K562 (cell line): Measurements from ENCODE around the gene MAL. TPM values are rescaled to one million over a fixed set of nuclear protein-coding genes. Genes with fewer than 3 reads are reported as not detected.

Experiments used
- ATAC-seq: fragments of 200-7000 bp; cut with Tn5 transposase; 3 replicates; pipeline ENCODE4 v1.9.1; 2020; ENCODE audit warnings: moderate library complexity
- BruUV-seq: library from RNA; stranded (reverse); fragments of 400-500 nt; replicated peaks from 2 replicates; lab custom pipeline; 2021; lab: Mats Ljungman, UMichigan
- CTCF ChIA-PET: fragments of 300-600 bp; formaldehyde crosslinking; extraction: SDS; loops from one replicate; lab custom pipeline; 2021; ENCODE audit warnings: low intra/inter-chr PET ratio; lab: Yijun Ruan, JAX
- POLR2A ChIA-PET: fragments of 300-600, 350-650 bp; sonication (Branson Sonifier 250); formaldehyde crosslinking; extraction: SDS; loops from one replicate; lab custom pipeline; 2021; ENCODE audit warnings: antibody characterized with exemption, inconsistent platforms; lab: Yijun Ruan, JAX
- DNase-seq, 4 experiments: peaks; one replicate each; pipeline versions ENCODE4 v3.0.0 to v3.0.0-alpha.2; 2011 to 2018; ENCODE audit warnings: low spot score in 3 of 4, mixed read lengths in 3 of 4; ENCODE audit errors: extremely low read depth in 1 of 4
- FAIRE-seq: peaks from 2 replicates; lab custom pipeline; 2011; peaks lifted over from hg19 to GRCh38; lab: Jason Lieb, UNC
- H2AFZ ChIP-seq: 2 replicates; pipeline ENCODE4 v1.6.0; 2011; ENCODE audit warnings: low read depth, low read length, control low read depth, inconsistent platforms
- H3K27ac ChIP-seq: fragments of 200-600 bp; 3 replicates; pipeline ENCODE4 v1.8.0; 2011; ENCODE audit warnings: low read depth, mild to moderate bottlenecking, control low read depth, inconsistent platforms, low read length, moderate library complexity, mixed read lengths; ENCODE audit errors: extremely low read depth
- H3K27me3 ChIP-seq, 2 experiments: fragments of 300-600 bp in 1 of 2; 2 replicates in 1 of 2; 3 replicates in 1 of 2; pipeline versions ENCODE4 v1.6.0 to v1.8.0; 2011; ENCODE audit warnings: inconsistent platforms in 2 of 2, low read length in 2 of 2, mild to moderate bottlenecking in 1 of 2, mixed read lengths in 1 of 2, moderate library complexity in 1 of 2; ENCODE audit not compliant: control insufficient read depth in 2 of 2, insufficient read depth in 2 of 2
- H3K36me3 ChIP-seq: fragments of 300-600 bp; 3 replicates; pipeline ENCODE4 v1.8.0; 2011; ENCODE audit warnings: mild to moderate bottlenecking, low read length, inconsistent platforms; ENCODE audit not compliant: control insufficient read depth, insufficient read depth
- H3K4me1 ChIP-seq, 2 experiments: fragments of 200-600 bp in 1 of 2; replicated peaks in 1 of 2; 2 replicates in 1 of 2; 3 replicates in 1 of 2; pipeline versions ENCODE4 v1.5.1 to v1.8.0; 2011; ENCODE audit warnings: inconsistent platforms in 2 of 2, low read length in 2 of 2, mild to moderate bottlenecking in 1 of 2, mixed read lengths in 1 of 2, moderate library complexity in 1 of 2; ENCODE audit not compliant: control insufficient read depth in 2 of 2, insufficient read depth in 2 of 2
- H3K4me2 ChIP-seq: 2 replicates; pipeline ENCODE4 v1.6.1; 2011; ENCODE audit warnings: low read length, control low read depth, inconsistent platforms, mixed read lengths; ENCODE audit not compliant: insufficient read depth
- H3K4me3 ChIP-seq: fragments of 200-600 bp; sonication (generic), shearing (Covaris generic); 2 replicates; pipeline ENCODE4 v1.5.1; 2016; ENCODE audit warnings: control low read depth, inconsistent platforms
- H3K79me2 ChIP-seq: fragments of 200-600 bp; 3 replicates; pipeline ENCODE4 v1.8.0; 2011; ENCODE audit warnings: low read length, inconsistent platforms; ENCODE audit not compliant: control insufficient read depth, insufficient read depth
- H3K9ac ChIP-seq, 2 experiments: 2 replicates each; pipeline versions ENCODE4 v1.6.0 to v1.6.1; 2011; ENCODE audit warnings: low read depth in 2 of 2, low read length in 2 of 2, control low read depth in 1 of 2, inconsistent platforms in 1 of 2, mild to moderate bottlenecking in 1 of 2, mixed read lengths in 1 of 2; ENCODE audit not compliant: insufficient read depth in 1 of 2
- H3K9me1 ChIP-seq: one replicate; pipeline ENCODE4 v1.6.0; 2011; ENCODE audit warnings: inconsistent platforms, mild to moderate bottlenecking, low read length, moderate library complexity; ENCODE audit not compliant: control insufficient read depth, insufficient read depth
- H3K9me3 ChIP-seq: replicated peaks from 2 replicates; pipeline ENCODE4 v1.5.1; 2011; ENCODE audit warnings: low read depth, low read length, inconsistent platforms; ENCODE audit not compliant: control insufficient read depth, insufficient read depth
- H4K20me1 ChIP-seq: replicated peaks from 2 replicates; pipeline ENCODE4 v1.6.1; 2011; ENCODE audit warnings: low read length, inconsistent platforms, mixed read lengths; ENCODE audit not compliant: control insufficient read depth, insufficient read depth
- CCNT2 ChIP-seq: IDR thresholded peaks from 2 replicates; pipeline ENCODE4 v1.6.1; 2011; ENCODE audit warnings: borderline replicate concordance, low read depth, mild to moderate bottlenecking, moderate library complexity, mixed read lengths, low read length; ENCODE audit not compliant: insufficient read length; ENCODE audit errors: extremely low read depth
- CSDE1 ChIP-seq, 2 experiments: fragments of 450-650 bp; IDR thresholded peaks; 2 replicates each; pipeline ENCODE4 v1.6.1; 2016; ENCODE audit warnings: mild to moderate bottlenecking in 1 of 2
- HMG20B ChIP-seq: fragments of 250-450 bp; sonication (Bioruptor Pico); IDR thresholded peaks from 2 replicates; pipeline ENCODE4 v1.5.0; 2021; ENCODE audit warnings: mild to moderate bottlenecking
- KLF16 ChIP-seq: IDR thresholded peaks from 2 replicates; pipeline ENCODE4 v1.6.1; 2016; ENCODE audit warnings: antibody characterized with exemption
- POLR3G ChIP-seq: IDR thresholded peaks from 2 replicates; pipeline ENCODE4 v1.6.1; 2011; ENCODE audit not compliant: insufficient read length, insufficient replicate concordance; ENCODE audit errors: extremely low read depth
- RB1 ChIP-seq: fragments of 450-650 bp; IDR thresholded peaks from 2 replicates; pipeline ENCODE4 v1.6.1; 2017; ENCODE audit warnings: low read depth, mild to moderate bottlenecking
- SMC3 ChIP-seq: conservative IDR thresholded peaks from 2 replicates; pipeline ENCODE4 v1.6.1; 2011; ENCODE audit warnings: low read depth, low read length, improper control_type of control experiment; ENCODE audit not compliant: insufficient read depth
- STAT5B ChIP-seq: fragments of 250-450 bp; sonication (Bioruptor Pico); IDR thresholded peaks from 2 replicates; pipeline ENCODE4 v1.8.0; 2021; ENCODE audit warnings: mild to moderate bottlenecking, inconsistent platforms
- TEAD1 ChIP-seq, 2 experiments: fragments of 450-650 bp in 1 of 2; sonication (generic) in 1 of 2; formaldehyde crosslinking; IDR thresholded peaks; 2 replicates each; pipeline versions ENCODE4 v1.4.0 to v1.8.0; 2020 to 2022; ENCODE audit warnings: mild to moderate bottlenecking in 2 of 2, missing genetic modification reagents in 1 of 2
- THAP7 ChIP-seq: fragments of 250-450 bp; sonication (Bioruptor Pico); IDR thresholded peaks from 2 replicates; pipeline ENCODE4 v1.5.0; 2021
- U2AF1 ChIP-seq: fragments of 200-400 bp; formaldehyde crosslinking; optimal IDR thresholded peaks from 2 replicates; pipeline ENCODE3; 2017; ENCODE audit warnings: mild to moderate bottlenecking, low read depth, low read length, moderate library complexity
- XRCC3 ChIP-seq: fragments of 450-650 bp; IDR thresholded peaks from 2 replicates; pipeline ENCODE4 v1.6.1; 2017; ENCODE audit warnings: mild to moderate bottlenecking, moderate library complexity
- ZBTB26 ChIP-seq: fragments of 450-650 bp; formaldehyde crosslinking; IDR thresholded peaks from 2 replicates; pipeline ENCODE4 v1.4.0; 2022; ENCODE audit warnings: missing genetic modification characterization
- WGBS: fragments of 100-300 bp; shearing (Covaris generic); methylation state at CpG from one replicate; pipeline ENCODE4 v1.1.6; 2016; ENCODE audit warnings: low coverage, mixed read lengths; ENCODE audit not compliant: insufficient coverage; ENCODE audit errors: missing lambda C conversion rate; 5-methylcytosine and 5-hydroxymethylcytosine counted together
- in situ Hi-C: fragments of 300-500 bp; cut with MboI; formaldehyde crosslinking; loops from 4 replicates; pipeline ENCODE4 v1.15.0; 2018; ENCODE audit warnings: inconsistent platforms, mixed read lengths
- intact Hi-C: fragments of 100-400 bp; cut with micrococcal nuclease; formaldehyde crosslinking; loops from 2 replicates; pipeline ENCODE4 v1.14.2; 2022
- polyA plus RNA-seq, 8 experiments: library from polyadenylated mRNA; depleted of rRNA in 4 of 8; stranded (reverse) in 5 of 8; unstranded in 3 of 8; fragments of >200 nt; fragmentation: Nextera tagmentation in 2 of 8; fragmentation: Illumina TruSeq in 1 of 8; extraction: Ambion mirVana in 2 of 8; extraction: Trizol in 1 of 8; gene quantifications; 2 replicates each; pipeline versions ENCODE4 v1.2.1 to v1.2.3, GENCODE V29; 2011 to 2014; ENCODE audit warnings: inconsistent platforms in 1 of 8, missing spikeins in 1 of 8
- total RNA-seq, 7 experiments: library from RNA; depleted of rRNA in 6 of 7; stranded (reverse); fragments of >200 nt in 6 of 7; fragmentation: Illumina TruSeq in 2 of 7; extraction: Trizol in 2 of 7; gene quantifications; 2 replicates each; pipeline versions ENCODE4 v1.2.1 to v1.2.3, GENCODE V29; 2011 to 2021; ENCODE audit warnings: low replicate concordance in 1 of 7
- TF ChIP-seq, protein P1 (sequence below): fragments of 450-650 bp; formaldehyde crosslinking; IDR thresholded peaks from 2 replicates; pipeline ENCODE4 v1.4.0; 2020; ENCODE audit warnings: mild to moderate bottlenecking, moderate library complexity
- TF ChIP-seq, protein P2 (sequence below), 2 experiments: fragments of 450-650 bp in 1 of 2; sonication (generic) in 1 of 2; formaldehyde crosslinking in 1 of 2; IDR thresholded peaks in 1 of 2; conservative IDR thresholded peaks in 1 of 2; 2 replicates each; pipeline versions ENCODE4 v1.6.1 to v1.8.1; 2016 to 2023; ENCODE audit warnings: mild to moderate bottlenecking in 2 of 2, moderate library complexity in 2 of 2, inconsistent platforms in 1 of 2, missing genetic modification reagents in 1 of 2

Gene MAL
- total and polyA plus RNA-seq, 9 of the 15 experiments (the other 6 are each of a cell fraction or from before 2014, with no cell fraction given): not detected

- TF ChIP-seq, protein P1, sequence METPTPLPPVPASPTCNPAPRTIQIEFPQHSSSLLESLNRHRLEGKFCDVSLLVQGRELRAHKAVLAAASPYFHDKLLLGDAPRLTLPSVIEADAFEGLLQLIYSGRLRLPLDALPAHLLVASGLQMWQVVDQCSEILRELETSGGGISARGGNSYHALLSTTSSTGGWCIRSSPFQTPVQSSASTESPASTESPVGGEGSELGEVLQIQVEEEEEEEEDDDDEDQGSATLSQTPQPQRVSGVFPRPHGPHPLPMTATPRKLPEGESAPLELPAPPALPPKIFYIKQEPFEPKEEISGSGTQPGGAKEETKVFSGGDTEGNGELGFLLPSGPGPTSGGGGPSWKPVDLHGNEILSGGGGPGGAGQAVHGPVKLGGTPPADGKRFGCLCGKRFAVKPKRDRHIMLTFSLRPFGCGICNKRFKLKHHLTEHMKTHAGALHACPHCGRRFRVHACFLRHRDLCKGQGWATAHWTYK (CRISPR knock-in tag): no peak
- TF ChIP-seq CSDE1 (IDR thresholded peaks at IDR 0.05) (no peak), U2AF1 (no peak), THAP7 (CRISPR knock-in tag) (no peak), STAT5B (CRISPR knock-in tag) (no peak)
Observed at GRCh38 chr2:95021847-95022246, 3.7 kb upstream of the MAL start (continued).

- intact Hi-C loops (loop anchor here (1.0 to 2.0 kb wide), 3 partner anchors 31 to 184 kb away; partner anchors contain the start of gene ZNF892), in situ Hi-C loops (no loop called here)
- ATAC-seq: peak; percentile 97
- Histone ChIP-seq H3K27ac (no peak overlapping the region), H3K9me3 (no peaks in the 10 kb centered on the region), H3K4me3 (no peak overlapping the region), H4K20me1 (peaks cover 9% of the 10 kb centered on the region; the same call in 1 of the 2 replicates), H3K4me1 (peaks cover 0 to 22% of the 10 kb centered on the region in 2 experiments; a peak in 2 of 5 replicates), H3K9ac (no peak overlapping the region), H3K9me1 (no peaks in the 10 kb centered on the region), H3K36me3 (no peaks in the 10 kb centered on the region), H3K79me2 (no peaks in the 10 kb centered on the region), H2AFZ (no peak overlapping the region), H3K27me3 (peaks cover 23 to 89% of the 10 kb centered on the region in 2 experiments), H3K4me2 (no peak overlapping the region)
- peak; percentile 70 to 79 (median 75) for DNase-seq
- BruUV-seq: no TSS peak
- WGBS: 2% methylated on average over 15 of the region's 15 CpGs
- CTCF ChIA-PET: interaction anchor here (0.9 to 1.4 kb wide), 3 partner anchors 54 to 292 kb away, joined by 3 to 4 read pairs (median 3); no protein-coding TSS in a partner anchor
- POLR2A ChIA-PET: interaction anchor here (1.2 kb wide), 1 partner anchor 10 kb away, joined by 4 read pairs; no protein-coding TSS in a partner anchor
- peak; percentile 80 for FAIRE-seq
- TF ChIP-seq KLF16 (0 out of 2 replicates have a peak, but pooled peaks have one; percentile 25), TEAD1 (CRISPR knock-in tag; IDR thresholded peaks at IDR 0.05) (no peak), HMG20B (CRISPR knock-in tag) (no peak), XRCC3 (no peak), ZBTB26 (no peak), CCNT2 (no peak), RB1 (0 out of 2 replicates have a peak, but pooled peaks have one; percentile 33), POLR3G (no peak), SMC3 (peak; percentile 59)
- TF ChIP-seq, protein P2, sequence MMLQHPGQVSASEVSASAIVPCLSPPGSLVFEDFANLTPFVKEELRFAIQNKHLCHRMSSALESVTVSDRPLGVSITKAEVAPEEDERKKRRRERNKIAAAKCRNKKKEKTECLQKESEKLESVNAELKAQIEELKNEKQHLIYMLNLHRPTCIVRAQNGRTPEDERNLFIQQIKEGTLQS (IDR thresholded peaks at IDR 0.05): no peak
- TF ChIP-seq, protein P2 (CRISPR knock-in tag; conservative IDR thresholded peaks at IDR 0.05): no peak
Observed at GRCh38 chr2:95022309-95023221, 2.9 kb upstream of the MAL start.
